HepG2 (cell line): ENCODE measurements around the gene HACD1. TPM values are rescaled to one million over a fixed set of nuclear protein-coding genes. Genes with fewer than 3 reads are reported as not detected.

Source experiments
- ATAC-seq: fragments of 200-7000 bp; cut with Tn5 transposase; 3 replicates; pipeline ENCODE4 v1.9.1; 2020; ENCODE audit warnings: mild to moderate bottlenecking, moderate library complexity
- BruUV-seq: library from RNA; stranded (reverse); fragments of 400-500 nt; replicated peaks from 2 replicates; lab custom pipeline; 2021; lab: Mats Ljungman, UMichigan
- CTCF ChIA-PET: fragments of 300-600 bp; formaldehyde crosslinking; extraction: SDS; loops from one replicate; lab custom pipeline; 2021; ENCODE audit warnings: low total read pairs, inconsistent platforms, low intra/inter-chr PET ratio; lab: Yijun Ruan, JAX
- POLR2A ChIA-PET: fragments of 350-600 bp; sonication (Branson Sonifier 250); formaldehyde crosslinking; loops from one replicate; lab custom pipeline; 2020; ENCODE audit warnings: antibody characterized with exemption, inconsistent platforms; lab: Yijun Ruan, JAX
- DNase-seq: peaks from one replicate; pipeline ENCODE4 v3.0.0-alpha.2; 2015; ENCODE audit warnings: low spot score
- FAIRE-seq: peaks from 3 replicates; lab custom pipeline; 2011; peaks lifted over from hg19 to GRCh38; lab: Jason Lieb, UNC
- H2AFZ ChIP-seq: one replicate; pipeline ENCODE4 v1.6.1; 2011; ENCODE audit warnings: low read length, inconsistent platforms
- H3K27ac ChIP-seq: fragments of 300-600 bp; 3 replicates; pipeline ENCODE4 v1.8.0; 2011; ENCODE audit warnings: mixed run types, mild to moderate bottlenecking, mixed read lengths, low read length, inconsistent platforms; ENCODE audit not compliant: insufficient read depth; ENCODE audit errors: extremely low read length
- H3K27me3 ChIP-seq, 2 experiments: fragments of 200-600 bp in 1 of 2; 2 replicates in 1 of 2; 3 replicates in 1 of 2; pipeline versions ENCODE4 v1.6.0 to v1.8.0; 2011; ENCODE audit warnings: low read length in 2 of 2, mild to moderate bottlenecking in 2 of 2, moderate library complexity in 2 of 2, inconsistent platforms in 1 of 2; ENCODE audit not compliant: insufficient read depth in 2 of 2, control insufficient read depth in 1 of 2
- H3K36me3 ChIP-seq, 2 experiments: fragments of 200-600 bp in 1 of 2; replicated peaks in 1 of 2; 2 replicates in 1 of 2; 3 replicates in 1 of 2; pipeline versions ENCODE4 v1.5.1 to v1.8.0; 2011; ENCODE audit warnings: low read length in 2 of 2, inconsistent platforms in 1 of 2; ENCODE audit not compliant: insufficient read depth in 2 of 2, control insufficient read depth in 1 of 2
- H3K4me1 ChIP-seq: 2 replicates; pipeline ENCODE4 v1.5.1; 2012; ENCODE audit warnings: low read length, inconsistent platforms; ENCODE audit not compliant: insufficient read depth
- H3K4me2 ChIP-seq: 2 replicates; pipeline ENCODE4 v1.6.0; 2011; ENCODE audit warnings: low read depth, low read length, inconsistent platforms
- H3K4me3 ChIP-seq, 3 experiments: fragments of 200-600 bp in 1 of 3; sonication (generic), shearing (Covaris generic) in 1 of 3; replicated peaks in 1 of 3; 2 replicates each; pipeline ENCODE4 v1.5.1; 2011 to 2016; ENCODE audit warnings: low read length in 3 of 3, inconsistent platforms in 2 of 3, low read depth in 2 of 3, mild to moderate bottlenecking in 2 of 3, control low read depth in 1 of 3, mixed read lengths in 1 of 3; ENCODE audit not compliant: insufficient read depth in 1 of 3
- H3K79me2 ChIP-seq: one replicate; pipeline ENCODE4 v1.6.1; 2011; ENCODE audit warnings: low read length, inconsistent platforms; ENCODE audit not compliant: insufficient read depth
- H3K9ac ChIP-seq: 2 replicates; pipeline ENCODE4 v1.6.0; 2011; ENCODE audit warnings: mild to moderate bottlenecking, low read depth, low read length, inconsistent platforms; ENCODE audit not compliant: insufficient read depth
- H3K9me3 ChIP-seq: 2 replicates; pipeline ENCODE4 v1.5.1; 2012; ENCODE audit warnings: mild to moderate bottlenecking, low read length
- H4K20me1 ChIP-seq: 2 replicates; pipeline ENCODE4 v1.6.0; 2011; ENCODE audit warnings: inconsistent platforms, mild to moderate bottlenecking, low read length, moderate library complexity; ENCODE audit not compliant: insufficient read depth
- DNMT1 ChIP-seq: sonication (generic); formaldehyde crosslinking; IDR thresholded peaks from 2 replicates; pipeline ENCODE4 v1.5.1; 2020; ENCODE audit warnings: mild to moderate bottlenecking, missing genetic modification reagents
- NFYB ChIP-seq: sonication (generic); formaldehyde crosslinking; IDR thresholded peaks from 2 replicates; pipeline ENCODE4 v1.4.0; 2020; ENCODE audit warnings: missing genetic modification reagents
- NFYC ChIP-seq: IDR thresholded peaks from 2 replicates; pipeline ENCODE4 v1.6.1; 2016; ENCODE audit warnings: missing genetic modification reagents, missing compliant biosample characterization
- REL ChIP-seq: sonication (generic); formaldehyde crosslinking; conservative IDR thresholded peaks from 2 replicates; pipeline ENCODE4 v1.8.0; 2022; ENCODE audit warnings: mild to moderate bottlenecking, missing genetic modification reagents, moderate library complexity
- SIN3A ChIP-seq: IDR thresholded peaks from 2 replicates; pipeline ENCODE4 v1.6.1; 2011; ENCODE audit warnings: low read depth, mild to moderate bottlenecking, control low read depth, low read length, borderline replicate concordance
- ZMYM4 ChIP-seq: sonication (generic); formaldehyde crosslinking; IDR thresholded peaks from 2 replicates; pipeline ENCODE4 v1.8.1; 2023; ENCODE audit warnings: mild to moderate bottlenecking, missing genetic modification reagents
- WGBS: methylation state at CpG from one replicate; pipeline ENCODE4 v1.1.6; 2017; ENCODE audit warnings: low lambda C conversion rate; 5-methylcytosine and 5-hydroxymethylcytosine counted together
- in situ Hi-C: cut with HindIII; loops from 2 replicates; pipeline ENCODE4 v1.10.0; 2017; ENCODE audit warnings: low pct_unique_long_range_greater_than_20kb; ENCODE audit not compliant: extremely low pct_ligation_motif_present
- intact Hi-C: fragments of 100-400 bp; cut with micrococcal nuclease; formaldehyde crosslinking; loops from one replicate; pipeline ENCODE4 v1.10.0; 2022; ENCODE audit not compliant: unreplicated experiment
- polyA plus RNA-seq, 8 experiments: library from polyadenylated mRNA; depleted of rRNA in 3 of 8; stranded (reverse) in 7 of 8; unstranded in 1 of 8; fragments of >200 nt; fragmentation: Illumina TruSeq in 4 of 8; extraction: Trizol in 4 of 8; gene quantifications; 2 replicates each; pipeline versions ENCODE4 v1.2.1 to v1.2.3, GENCODE V29; 2011 to 2016; ENCODE audit warnings: low read depth in 4 of 8, missing spikeins in 1 of 8, mixed read lengths in 1 of 8; ENCODE audit not compliant: insufficient read depth in 1 of 8
- total RNA-seq, 5 experiments: library from RNA; depleted of rRNA; stranded (reverse); fragments of >200 nt; fragmentation: Illumina TruSeq; extraction: Trizol; gene quantifications; 2 replicates each; pipeline ENCODE4 v1.2.3, GENCODE V29; 2016; ENCODE audit warnings: low read depth in 1 of 5
- TF ChIP-seq, protein P1 (sequence below): sonication (generic); formaldehyde crosslinking; IDR thresholded peaks from 2 replicates; pipeline ENCODE4 v1.8.1; 2023; ENCODE audit warnings: missing genetic modification reagents, mild to moderate bottlenecking, borderline replicate concordance
- TF ChIP-seq, protein P2 (sequence below): sonication (generic); formaldehyde crosslinking; IDR thresholded peaks from 2 replicates; pipeline ENCODE4 v1.5.0; 2020; ENCODE audit warnings: mild to moderate bottlenecking, missing genetic modification reagents
- TF ChIP-seq, protein P3 (sequence below): IDR thresholded peaks from 2 replicates; pipeline ENCODE4 v1.6.1; 2016

Gene HACD1
- total and polyA plus RNA-seq, 2 of the 13 experiments (the other 11 are each of a cell fraction or from before 2014, with no cell fraction given), result 43.4 to 47.6 TPM

DNA sequence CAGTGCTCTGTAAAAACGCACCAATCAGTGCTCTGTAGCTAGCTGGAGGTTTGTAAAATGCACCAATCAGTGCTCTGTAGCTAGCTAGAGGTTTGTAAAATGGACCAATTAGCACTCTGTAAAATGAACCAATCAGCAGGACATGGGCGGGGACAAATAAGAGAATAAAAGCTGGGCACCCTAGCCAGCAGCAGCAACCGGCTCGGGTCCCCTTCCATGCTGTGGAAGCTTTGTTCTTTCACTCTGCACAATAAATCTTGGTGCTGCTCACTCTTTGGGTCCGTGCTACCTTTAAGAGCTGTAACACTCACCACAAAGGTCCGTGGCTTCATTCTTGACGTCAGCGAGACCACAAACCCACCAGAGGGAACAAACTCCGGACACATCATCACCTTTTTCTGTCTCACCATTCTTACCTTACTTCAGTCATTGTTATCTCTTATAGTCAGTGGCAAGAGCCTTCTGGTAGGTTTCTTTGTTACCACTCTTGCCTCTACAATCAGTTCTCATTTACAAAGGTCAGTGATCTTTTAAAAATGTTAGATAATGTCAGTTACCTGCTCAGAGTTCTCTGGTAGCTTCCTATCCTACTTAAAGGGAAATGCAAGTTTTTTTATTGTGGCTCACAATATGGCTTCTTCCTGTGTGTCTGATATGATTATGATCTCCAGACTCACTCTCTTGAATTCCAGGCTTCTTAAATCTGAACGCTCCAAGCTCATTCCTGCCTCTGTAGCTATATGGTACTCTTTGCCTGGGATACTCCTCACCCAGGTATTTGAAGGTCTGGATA is 31.3 kb upstream of the HACD1 start:
- Histone ChIP-seq H3K4me3 (no peak overlapping the region), H3K27ac (peak overlapping the region; percentile 35), H3K9me3 (peaks cover 6% of the 10 kb centered on the region), H3K4me2 (no peak overlapping the region), H3K4me1 (peaks cover 78% of the 10 kb centered on the region), H4K20me1 (no peaks in the 10 kb centered on the region; the same call in 1 of the 2 replicates), H3K79me2 (peaks cover 94% of the 10 kb centered on the region), H3K27me3 (no peaks in the 10 kb centered on the region; a peak in 1 of 5 replicates), H3K9ac (no peak overlapping the region), H2AFZ (no peak overlapping the region), H3K36me3 (no peaks in the 10 kb centered on the region; a peak in 2 of 5 replicates)
- ATAC-seq (no peak), DNase-seq (no peak), FAIRE-seq (no peak)
- intact Hi-C loops (no loop called here), in situ Hi-C loops (no loop called here)
- TF ChIP-seq ZMYM4 (CRISPR knock-in tag) (0 out of 2 replicates have a peak, but pooled peaks have one; percentile 19), NFYC (CRISPR knock-in tag) (peak; percentile 61), REL (CRISPR knock-in tag) (no peak), NFYB (CRISPR knock-in tag) (peak; percentile 67)
- TF ChIP-seq, protein P1, sequence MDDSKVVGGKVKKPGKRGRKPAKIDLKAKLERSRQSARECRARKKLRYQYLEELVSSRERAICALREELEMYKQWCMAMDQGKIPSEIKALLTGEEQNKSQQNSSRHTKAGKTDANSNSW (CRISPR knock-in tag), result no peak
- no TSS peak for BruUV-seq
- POLR2A ChIA-PET, result interaction anchor here (1.7 kb wide), 1 partner anchor 25 kb away, joined by 4 read pairs; no protein-coding TSS in a partner anchor
- CTCF ChIA-PET, result no interaction called here
- WGBS, result 96% methylated on average over 10 of the region's 10 CpGs

DNA sequence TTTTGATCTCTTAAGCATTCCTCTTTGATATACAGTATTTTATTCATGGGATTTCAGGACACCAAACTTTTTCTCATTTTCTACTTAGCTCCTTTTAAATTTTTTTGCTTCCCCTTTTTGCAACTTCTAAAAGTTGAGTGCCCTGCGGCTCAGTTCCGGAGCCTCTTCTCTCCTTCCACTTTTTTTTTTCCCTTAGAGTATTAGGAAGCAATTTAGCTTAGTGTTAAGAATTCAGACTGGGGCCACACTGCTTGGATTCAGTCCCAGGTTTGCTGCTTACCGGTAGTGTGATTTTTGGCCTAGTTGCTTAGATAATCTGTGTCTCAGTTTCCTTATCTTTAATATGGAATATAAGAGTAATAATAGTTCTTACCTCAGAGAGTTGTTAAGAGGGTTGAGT is 30.2 kb upstream of the HACD1 start:
- ChIA-PET POLR2A (interaction anchor here (1.0 to 1.7 kb wide), 2 partner anchors 26 to 29 kb away, joined by 4 to 6 read pairs; no protein-coding TSS in a partner anchor), CTCF (no interaction called here)
- ATAC-seq, result no peak
- intact Hi-C loops (no loop called here), in situ Hi-C loops (no loop called here)
- H3K4me3 ChIP-seq, result no peak overlapping the region; a peak in 1 of 6 replicates
- H3K27ac ChIP-seq, result peak overlapping the region; percentile 3
- TF ChIP-seq, protein P2, sequence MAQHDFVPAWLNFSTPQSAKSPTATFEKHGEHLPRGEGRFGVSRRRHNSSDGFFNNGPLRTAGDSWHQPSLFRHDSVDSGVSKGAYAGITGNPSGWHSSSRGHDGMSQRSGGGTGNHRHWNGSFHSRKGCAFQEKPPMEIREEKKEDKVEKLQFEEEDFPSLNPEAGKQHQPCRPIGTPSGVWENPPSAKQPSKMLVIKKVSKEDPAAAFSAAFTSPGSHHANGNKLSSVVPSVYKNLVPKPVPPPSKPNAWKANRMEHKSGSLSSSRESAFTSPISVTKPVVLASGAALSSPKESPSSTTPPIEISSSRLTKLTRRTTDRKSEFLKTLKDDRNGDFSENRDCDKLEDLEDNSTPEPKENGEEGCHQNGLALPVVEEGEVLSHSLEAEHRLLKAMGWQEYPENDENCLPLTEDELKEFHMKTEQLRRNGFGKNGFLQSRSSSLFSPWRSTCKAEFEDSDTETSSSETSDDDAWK (CRISPR knock-in tag), result no peak
- TF ChIP-seq, protein P3, sequence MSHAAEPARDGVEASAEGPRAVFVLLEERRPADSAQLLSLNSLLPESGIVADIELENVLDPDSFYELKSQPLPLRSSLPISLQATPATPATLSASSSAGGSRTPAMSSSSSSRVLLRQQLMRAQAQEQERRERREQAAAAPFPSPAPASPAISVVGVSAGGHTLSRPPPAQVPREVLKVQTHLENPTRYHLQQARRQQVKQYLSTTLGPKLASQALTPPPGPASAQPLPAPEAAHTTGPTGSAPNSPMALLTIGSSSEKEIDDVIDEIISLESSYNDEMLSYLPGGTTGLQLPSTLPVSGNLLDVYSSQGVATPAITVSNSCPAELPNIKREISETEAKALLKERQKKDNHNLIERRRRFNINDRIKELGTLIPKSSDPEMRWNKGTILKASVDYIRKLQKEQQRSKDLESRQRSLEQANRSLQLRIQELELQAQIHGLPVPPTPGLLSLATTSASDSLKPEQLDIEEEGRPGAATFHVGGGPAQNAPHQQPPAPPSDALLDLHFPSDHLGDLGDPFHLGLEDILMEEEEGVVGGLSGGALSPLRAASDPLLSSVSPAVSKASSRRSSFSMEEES (CRISPR knock-in tag), result no peak
- TF ChIP-seq DNMT1 (CRISPR knock-in tag) (no peak), SIN3A (no peak)
- H3K9ac ChIP-seq, result no peak overlapping the region
- H3K9me3 ChIP-seq, result no peaks in the 10 kb centered on the region
- no peaks in the 10 kb centered on the region; the same call in 1 of the 2 replicates for H4K20me1 ChIP-seq
- H3K4me2 ChIP-seq, result peak overlapping the region; percentile 81; the same call in 1 of the 2 replicates
- H3K36me3 ChIP-seq, result no peaks in the 10 kb centered on the region
- peaks cover 93% of the 10 kb centered on the region for H3K79me2 ChIP-seq
- BruUV-seq, result no TSS peak
- no peaks in the 10 kb centered on the region; a peak in 1 of 5 replicates for H3K27me3 ChIP-seq
- no peak for FAIRE-seq
- no peak overlapping the region for H2AFZ ChIP-seq
- WGBS, result 90% methylated on average over 3 of the region's 3 CpGs
- no peak for DNase-seq
- peaks cover 72% of the 10 kb centered on the region for H3K4me1 ChIP-seq
